GM18909 (cell line): ENCODE results near the gene EYA2.
"Not testable (repeated sequence)": the region's sequence is repeated elsewhere in the genome, so short reads cannot be mapped to it uniquely, and the experiment has no call there.

Experiments
- ATAC-seq: cut with Tn5 transposase; IDR thresholded peaks from one replicate; pipeline ENCODE4 v1.9.1; 2021; ENCODE audit warnings: mild to moderate bottlenecking; ENCODE audit not compliant: unreplicated experiment, poor library complexity

Gene EYA2

DNA sequence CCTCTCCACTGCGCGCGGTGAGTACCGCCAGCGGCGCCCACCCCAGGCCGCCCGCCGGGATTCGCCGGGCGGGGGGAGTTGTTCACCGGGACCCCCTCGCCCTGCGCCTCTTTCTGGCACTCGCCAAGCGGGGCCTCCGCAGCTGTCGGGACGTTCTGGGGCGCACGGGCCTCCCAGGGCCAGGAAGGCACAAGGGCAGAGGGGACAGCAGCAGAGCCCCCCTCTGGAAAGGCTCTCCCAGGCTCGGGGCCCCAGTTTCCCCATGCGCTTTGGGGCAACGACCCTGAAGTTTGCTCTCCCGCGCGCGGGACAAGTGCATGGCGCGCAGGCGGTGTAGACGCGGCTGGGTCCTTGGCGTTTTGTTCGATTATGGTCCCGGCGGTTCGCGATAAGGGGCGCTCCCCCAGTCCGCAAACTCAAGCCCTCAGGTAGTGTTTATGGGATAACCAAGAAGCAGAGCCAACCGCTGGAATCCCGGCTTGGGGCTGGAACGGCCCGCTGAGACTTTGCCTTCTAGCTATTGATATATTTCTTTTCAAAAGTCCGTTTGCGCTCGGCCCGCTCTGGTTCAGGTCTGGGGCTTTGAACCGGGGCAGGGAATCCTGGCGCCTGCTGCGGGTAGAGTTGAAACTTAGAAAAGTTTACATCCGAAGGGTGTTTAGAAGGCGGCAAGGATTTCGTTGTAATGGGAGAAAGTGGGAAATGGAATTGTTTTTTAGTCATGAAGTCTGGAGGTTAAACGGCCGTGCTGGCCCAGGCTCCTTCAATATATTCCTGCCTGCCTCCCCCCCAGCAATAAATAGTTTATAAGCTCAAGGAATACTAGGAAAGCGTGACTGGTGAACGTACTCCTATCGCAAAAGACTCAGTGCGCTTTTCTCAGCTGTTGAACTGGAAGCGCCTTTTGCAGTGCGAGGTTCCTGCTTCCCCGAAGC lies 595 bp downstream of the EYA2 start:
- no peak for ATAC-seq

DNA sequence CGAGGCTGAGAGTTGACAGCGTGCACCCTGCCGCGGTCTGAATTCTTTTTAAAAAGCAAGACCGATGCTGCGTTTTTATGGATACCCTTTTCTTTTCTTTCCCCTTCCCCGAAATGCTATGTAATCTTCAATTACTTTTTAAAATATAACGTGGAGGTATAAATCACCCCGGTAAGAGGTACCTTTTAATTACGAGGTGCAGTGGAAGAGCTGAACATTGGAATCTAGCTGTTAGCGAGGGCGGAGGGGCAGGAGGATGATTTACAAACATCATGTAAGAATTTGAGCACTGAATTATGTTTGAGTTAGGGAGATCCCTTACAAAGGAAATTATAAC lies 1.2 kb downstream of the EYA2 start:
- no peak for ATAC-seq

DNA sequence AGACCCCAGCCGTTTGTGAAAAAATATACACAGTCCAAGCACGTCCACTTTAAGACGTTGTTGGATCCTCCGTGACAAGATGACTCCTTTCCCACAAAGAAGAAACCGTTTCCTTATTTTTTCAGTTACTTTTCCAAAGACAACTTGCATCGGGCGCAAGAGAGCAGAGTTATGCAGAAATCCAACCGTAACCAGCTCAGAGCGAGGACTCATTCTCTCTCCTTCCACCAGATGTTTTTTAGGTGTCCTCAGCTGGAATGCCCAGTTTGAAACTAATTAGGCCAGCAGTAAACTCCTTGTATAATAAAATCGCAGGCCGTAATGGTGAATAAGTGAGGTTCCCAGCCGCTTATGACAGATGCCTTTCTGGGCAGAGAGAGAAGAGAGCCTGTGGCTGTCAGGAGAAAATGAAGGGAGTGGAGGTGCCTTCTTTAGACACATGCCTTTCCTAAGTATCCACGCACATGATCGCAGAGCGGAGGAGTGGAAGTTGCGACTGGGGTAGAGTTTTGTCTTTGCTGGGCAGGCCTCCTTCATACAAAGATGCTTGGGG lies 2.8 kb downstream of the EYA2 start:
- ATAC-seq, result no peak

DNA sequence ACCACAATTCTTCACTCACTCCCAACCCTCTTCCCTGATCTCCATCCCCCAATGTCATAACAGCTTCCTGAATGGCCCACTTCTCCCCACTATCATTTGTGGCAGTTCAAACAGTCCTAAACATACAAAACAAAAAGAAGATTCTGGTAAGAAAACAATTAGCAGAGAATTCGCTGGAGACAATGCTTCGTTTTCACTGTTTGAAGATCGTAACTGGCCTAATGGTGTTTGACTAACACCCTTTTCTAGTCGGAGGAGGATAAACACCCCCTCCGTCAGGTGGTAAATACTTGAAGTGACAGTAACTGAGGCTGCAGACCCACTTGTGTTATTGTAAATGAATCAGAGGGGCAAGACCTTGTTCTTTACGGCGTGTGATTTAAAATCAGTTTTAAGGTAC lies 3.8 kb downstream of the EYA2 start:
- ATAC-seq, result no peak

DNA sequence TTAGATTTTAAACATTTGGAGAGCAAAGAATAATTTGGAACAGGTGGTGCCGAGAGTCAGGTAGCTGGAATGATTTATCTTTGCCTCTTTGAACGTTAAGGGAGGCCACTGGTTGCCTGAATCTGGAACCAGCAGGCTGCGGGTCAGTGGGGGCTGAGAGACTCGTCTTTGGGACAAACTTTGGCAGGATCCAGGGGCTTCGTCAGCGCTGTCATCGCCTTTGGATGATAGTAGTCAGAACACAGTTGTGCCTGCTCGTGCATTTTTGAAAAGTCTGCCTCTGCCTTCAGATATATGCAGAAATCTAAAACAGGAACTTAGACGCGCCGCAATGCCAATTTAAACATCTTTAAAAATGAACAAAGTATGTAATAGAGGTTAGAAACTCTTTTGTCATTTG lies 5.0 kb downstream of the EYA2 start:
- ATAC-seq, result no peak

DNA sequence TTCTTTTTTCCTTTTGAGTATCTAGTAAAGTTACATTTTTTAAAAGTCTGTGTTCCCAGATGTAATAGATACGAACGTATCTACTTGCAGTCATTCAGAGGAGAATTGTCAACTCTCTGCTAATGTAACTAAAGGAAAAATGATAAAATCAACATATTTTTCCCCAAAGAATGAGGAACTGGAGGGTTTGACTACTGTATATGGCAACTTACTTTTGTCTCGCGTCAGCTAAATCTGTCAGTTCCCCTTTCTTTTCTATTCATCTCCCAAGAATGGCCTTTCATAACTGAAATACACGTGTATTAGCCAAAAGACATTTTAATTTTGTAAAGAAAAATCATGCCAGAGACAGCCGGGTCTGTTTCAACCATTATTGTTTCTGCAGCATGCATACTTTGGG lies 5.4 kb downstream of the EYA2 start:
- no peak for ATAC-seq

DNA sequence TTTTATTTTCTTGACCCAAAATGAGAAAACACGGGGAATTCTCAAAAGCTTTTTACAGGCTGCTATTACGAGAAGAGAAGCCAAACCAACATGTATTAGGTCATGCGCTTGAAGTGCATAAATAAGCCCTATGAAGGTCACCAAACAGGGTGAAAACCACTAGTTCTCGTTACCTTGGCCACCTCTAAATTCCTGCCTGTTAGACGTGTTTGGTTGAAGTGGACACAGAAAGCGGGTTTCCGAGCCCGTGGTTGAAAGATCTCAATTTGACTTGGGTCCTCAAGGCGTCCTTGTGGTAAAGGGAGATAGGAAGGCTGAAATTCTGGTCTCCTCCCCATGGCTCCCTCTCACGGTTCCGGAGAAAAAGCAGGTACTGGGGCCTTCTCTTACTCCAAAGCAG lies 6.2 kb downstream of the EYA2 start:
- no peak for ATAC-seq

DNA sequence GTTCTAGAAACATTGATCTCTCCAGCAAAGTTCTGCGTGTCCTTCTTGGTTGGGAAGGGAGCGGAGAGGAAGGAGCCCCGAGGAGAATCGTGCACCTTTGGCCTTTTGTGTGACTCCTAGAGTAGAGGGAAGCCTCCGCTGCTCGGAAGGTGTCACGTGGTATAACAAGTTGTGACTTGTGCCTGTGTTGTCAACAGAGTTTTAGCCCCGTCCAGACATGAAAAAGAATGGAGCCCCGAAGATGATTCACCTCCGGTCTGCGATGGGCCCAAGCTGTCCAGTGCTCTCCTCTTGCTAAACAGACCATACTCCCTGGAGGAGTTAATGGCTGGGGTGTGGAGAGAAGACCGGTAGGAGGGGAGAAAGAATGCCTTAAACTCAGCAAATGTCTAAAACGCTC lies 7.0 kb downstream of the EYA2 start:
- ATAC-seq, result no peak

DNA sequence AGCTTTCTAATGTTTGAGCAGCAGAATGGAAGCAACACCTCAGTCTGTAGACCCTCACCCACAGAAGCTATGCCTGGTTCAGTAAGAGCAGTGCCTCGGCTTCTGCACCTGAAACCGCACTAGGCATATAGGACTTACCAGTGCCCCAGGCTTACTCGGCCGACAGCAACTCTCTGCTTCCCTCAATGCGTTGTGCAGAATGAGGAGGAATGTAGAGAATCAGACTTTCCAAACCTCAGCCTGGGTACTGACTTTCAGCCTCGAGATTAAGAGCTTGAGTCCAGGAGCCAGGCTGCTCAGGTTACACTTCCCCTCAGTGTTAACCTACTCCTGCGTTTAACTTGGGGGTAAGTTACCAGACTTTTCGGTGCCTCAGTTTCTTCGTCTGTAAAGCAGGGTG lies 8.6 kb downstream of the EYA2 start:
- no peak for ATAC-seq

DNA sequence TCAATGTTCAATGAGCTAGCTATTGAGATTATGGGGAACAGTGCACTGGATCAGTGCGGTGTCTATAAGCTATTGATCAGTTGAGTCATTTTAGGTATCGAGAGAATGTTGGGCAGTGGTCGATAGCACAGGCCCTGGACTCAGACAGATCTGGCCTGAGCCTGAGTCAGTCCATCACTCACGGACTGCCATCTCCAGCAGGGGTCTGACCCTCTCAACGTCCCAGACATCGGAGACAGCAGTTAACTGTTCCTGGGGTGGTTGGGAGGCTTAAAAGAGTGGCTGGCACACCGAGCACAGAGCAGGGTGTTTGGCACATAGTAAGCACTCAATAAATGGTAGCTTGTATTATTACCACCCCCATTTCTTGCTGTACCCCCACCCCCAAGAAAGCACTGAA lies 9.3 kb downstream of the EYA2 start:
- ATAC-seq, result no peak

DNA sequence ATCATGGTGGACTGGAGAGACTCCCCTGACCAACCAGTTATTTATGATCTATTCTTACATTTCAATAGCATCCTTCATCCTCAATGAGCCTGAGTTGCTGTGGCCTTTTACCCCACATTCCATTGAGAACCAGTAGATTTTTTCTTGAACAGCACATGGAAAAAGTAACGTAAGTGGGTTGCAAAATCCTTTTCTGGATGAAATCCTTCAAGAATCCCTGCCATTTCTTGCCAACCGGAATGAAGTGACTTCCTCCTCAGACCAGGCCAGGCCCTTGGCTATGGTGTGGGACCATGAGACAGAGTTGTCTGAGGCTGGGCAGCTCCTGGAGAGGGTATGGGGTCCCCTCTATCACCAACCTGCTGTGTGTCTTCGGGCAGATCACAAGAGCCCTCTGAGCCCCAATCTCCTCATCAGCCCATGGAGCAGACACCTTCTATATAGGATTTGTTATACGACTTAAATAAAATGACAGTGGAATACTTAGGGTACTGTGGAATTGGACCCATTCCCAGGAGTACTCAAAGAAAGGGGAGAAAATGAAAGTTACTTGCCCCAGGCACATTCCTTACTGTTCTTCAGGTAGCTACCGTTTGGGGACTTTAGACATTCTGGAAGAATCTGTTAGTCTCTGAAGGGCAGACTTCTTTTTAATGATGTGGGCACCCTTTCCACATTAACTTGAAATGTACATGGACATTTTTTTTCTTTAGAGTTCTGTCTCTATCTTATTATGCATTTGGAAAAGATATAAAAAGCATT lies 10.9 kb downstream of the EYA2 start:
- no peak for ATAC-seq

DNA sequence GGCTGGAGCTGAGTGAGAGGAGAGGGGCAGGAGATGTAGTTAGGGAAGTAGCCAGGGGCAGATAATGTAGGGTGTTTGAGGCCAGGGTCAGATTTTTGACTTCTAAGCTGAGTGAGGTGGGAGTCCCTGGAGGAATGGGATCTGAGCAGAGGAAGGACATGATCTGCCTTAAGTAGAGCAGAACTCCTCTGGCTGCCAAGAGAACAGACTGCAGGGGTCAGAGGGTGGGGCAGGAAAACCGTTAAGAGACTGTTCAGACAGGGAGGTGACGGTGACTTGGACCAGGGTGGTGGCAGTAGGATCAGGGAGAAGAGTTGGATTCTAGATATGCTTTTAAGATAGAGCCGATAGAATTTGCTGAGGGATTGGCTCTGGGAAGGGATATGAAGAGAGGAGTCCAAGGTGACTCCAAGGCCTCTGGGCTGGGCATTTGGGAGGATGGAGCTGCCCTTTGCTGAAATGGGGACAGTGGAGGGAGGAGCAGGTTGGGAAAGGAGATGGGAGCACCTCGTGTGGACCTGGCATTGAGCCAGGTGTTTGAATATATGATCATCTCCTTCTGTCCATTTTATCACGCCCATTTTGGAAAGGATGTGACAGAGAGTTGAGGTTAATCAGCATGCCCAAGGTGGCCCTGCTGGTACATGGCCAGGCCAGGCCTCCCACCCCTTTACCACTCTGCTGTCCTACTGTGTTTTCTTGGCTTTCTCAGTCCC lies 18.8 kb downstream of the EYA2 start:
- no peak for ATAC-seq

DNA sequence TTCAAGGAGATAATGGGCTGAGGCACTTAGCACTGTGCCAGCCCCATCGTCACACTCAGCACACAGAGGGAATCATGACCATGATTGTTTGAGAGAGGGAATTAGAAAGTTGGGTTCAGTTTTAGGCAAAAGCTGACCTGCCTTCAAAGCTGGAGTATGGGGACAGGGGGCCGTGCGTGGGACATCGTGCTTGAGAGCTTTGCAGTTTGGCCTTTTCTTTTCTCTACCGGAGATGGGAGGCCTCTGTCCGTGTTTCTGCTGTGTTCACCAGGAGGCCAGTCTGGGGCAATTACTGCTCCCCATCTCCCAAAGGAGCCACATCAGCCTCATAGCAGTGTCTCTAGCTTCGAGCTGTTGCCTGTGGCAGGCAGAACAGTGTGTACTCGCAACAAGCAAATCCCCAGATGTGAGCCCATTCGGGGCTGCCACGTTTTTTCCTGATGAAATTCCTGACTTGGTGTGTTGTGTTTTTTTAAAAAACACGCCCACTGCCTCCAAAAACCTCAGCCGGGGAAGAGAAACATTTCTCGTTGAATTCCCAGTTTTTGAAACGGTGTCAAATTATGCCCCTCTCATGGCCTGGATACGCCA lies 20.2 kb downstream of the EYA2 start:
- ATAC-seq, result no peak

DNA sequence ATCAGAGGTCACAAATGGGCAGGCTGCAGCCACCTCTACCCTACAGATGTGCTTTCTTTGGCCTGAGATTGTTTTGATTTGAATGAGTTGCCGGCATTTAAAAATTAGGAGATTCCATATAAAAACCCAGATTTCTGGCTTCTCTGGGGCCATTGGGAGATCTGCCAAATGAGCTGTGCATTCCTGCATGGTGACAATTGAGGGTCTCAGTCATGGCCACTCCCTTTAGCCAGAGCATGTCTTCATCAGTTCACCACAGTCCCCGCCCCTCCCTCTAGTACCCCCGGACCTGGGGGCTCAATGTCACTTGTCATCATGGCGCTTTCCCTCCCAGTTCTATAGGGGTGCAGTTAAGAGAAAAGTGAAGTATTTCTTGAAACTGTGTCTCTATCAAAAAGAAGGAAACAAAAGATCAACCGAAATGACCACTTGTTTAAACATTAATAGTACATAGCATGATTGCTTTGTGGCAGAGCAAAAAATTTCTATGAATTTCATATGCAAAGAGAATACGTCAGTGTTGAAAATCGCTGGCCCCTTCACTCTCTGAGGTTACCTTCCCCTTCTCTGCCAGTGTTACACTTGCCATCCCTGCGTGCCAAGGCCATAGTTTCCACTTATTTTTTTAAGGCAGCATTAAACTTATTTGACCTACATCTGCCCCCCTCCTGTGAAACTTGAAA lies 21.1 kb downstream of the EYA2 start:
- no peak for ATAC-seq

DNA sequence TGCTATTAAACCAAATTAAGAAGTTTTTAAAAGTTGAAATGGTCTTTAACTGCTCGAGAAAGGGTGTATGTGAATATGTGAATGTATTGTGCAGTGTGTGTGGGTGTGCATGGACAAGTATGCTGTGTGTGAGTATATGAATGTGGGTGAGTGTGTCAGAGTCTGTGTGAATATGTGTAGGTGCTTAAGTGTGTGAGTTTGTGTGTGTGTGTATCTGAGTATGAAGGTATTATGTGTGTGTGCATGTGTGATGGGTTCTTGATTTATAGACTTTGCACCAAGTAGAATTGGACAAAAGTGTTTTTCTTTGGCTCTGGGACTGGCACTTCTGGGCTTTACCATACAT lies 21.6 kb downstream of the EYA2 start:
- ATAC-seq, result no peak

DNA sequence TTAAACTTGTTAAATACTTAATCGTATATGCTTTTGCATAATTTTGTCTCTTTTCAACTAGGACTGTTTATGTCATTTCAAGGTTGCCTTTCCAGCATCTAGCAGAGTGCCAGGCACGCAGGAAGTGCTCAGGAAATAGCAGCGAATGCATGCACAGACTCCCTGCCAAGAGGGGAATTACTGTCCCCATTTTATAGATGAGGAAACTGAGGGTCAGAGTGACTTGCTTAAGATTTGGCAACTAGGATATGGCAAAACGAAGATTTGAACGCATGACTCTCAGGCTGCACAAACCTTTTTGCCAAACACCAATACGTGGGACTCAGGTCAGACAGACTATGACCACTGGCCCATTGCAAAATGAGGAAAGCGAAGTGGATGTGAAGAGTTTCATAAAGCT lies 22.5 kb downstream of the EYA2 start:
- no peak for ATAC-seq

DNA sequence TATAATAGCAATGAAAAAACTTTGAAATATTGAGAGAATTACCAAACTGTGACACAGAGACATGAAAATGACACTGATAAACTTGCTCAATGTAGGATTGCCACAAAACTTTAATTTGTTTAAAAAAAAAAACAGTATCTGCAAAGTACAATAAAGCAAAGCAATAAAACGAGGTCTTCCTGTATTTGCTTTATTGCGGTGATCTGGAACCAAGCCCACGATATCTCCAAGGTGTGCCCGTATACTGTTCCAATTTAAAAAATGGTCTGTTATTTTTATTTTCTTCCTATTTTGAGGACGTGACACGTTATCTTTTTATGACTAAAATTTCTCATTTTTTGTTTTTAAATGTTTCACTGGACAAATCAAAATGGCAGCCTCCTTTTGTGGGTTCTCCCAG lies 25.5 kb downstream of the EYA2 start:
- ATAC-seq, result no peak

DNA sequence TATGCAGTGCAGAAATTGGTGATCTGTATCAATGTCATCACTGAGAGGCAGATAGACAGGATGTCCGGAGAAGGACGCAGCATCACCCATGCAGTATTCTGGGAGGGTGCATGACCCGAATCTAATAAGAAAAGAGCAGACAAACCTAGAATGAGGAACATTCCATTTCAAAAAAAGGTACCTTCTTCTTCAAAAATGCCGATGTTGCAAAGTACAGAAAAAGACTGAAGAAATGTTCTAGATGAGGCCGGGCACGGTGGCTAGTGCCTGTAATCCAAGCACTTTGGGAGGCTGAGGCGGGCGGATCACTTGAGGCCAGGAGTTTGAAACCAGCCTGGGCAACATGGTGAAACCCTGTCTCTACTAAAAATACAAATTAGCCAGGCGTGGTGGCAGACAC lies 28.2 kb downstream of the EYA2 start:
- not testable (repeated sequence) for ATAC-seq

DNA sequence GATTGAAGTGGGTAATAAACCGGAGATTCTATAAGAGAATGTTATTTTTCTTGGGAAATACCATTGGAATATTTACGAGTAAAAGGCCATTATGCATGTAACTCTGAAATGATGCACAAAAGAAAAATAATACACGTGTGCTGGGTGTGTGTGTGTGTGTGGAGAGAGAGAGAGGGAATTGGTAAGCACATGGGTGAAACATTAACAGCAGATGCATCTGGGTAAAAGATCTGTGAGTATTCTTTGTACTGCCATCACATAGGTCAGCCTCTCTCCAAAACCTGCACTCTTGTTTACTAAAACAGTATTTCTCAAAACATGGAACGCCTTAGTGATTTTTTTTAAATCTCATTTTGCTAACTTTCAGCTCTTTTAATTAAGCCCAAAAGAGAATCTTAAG lies 28.9 kb downstream of the EYA2 start:
- no peak for ATAC-seq

DNA sequence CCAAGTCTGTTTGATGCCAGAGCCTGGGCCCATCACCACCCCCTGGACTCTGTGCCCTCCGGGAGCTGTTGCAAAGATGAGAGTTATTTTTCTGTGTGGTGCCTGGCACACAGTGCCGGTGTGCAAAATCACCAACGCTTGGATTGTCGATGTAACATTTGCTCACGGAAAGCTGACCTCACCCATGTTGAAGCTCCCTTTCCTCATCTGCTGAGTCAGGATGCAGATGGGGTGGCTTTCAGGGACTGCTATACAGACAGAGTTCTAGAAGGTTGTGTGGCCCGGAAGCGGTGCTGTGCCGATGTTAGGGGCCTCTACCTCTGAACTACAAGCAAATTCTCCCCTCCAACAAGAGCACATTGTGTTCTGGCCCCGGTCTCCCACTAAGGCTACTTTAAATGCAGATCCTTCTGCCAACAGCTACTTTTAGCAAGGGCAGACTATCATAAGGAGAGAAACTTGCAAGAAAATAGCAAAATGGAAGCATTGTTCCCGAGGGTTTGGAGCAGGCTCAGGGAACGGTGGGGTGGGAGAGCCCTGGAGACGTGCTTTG lies 34.0 kb downstream of the EYA2 start:
- no peak for ATAC-seq
